Astrocyte of the cerebellum (primary cell): ENCODE measurements around the gene RBPJ.
"Not testable (repeated sequence)": the region's sequence is repeated elsewhere in the genome, so short reads cannot be mapped to it uniquely, and the experiment has no call there.

ENCODE experiments used
- DNase-seq: peaks from one replicate; pipeline ENCODE4 v3.0.0-alpha.2; 2011; ENCODE audit warnings: low read depth
- H3K4me3 ChIP-seq: 2 replicates; pipeline ENCODE4 v1.5.1; 2011; ENCODE audit warnings: mild to moderate bottlenecking, low read depth, low read length, moderate library complexity
- in situ Hi-C: cut with HindIII; loops from 2 replicates; pipeline ENCODE4 v1.10.0; 2017; ENCODE audit warnings: low sequenced_read_pairs
- TF ChIP-seq, protein P1 (sequence below): IDR thresholded peaks from 2 replicates; pipeline ENCODE4 v1.5.1; 2012; ENCODE audit warnings: low read length, low read depth, moderate library complexity, mild to moderate bottlenecking; ENCODE audit errors: missing control alignments

RBPJ gene

DNA sequence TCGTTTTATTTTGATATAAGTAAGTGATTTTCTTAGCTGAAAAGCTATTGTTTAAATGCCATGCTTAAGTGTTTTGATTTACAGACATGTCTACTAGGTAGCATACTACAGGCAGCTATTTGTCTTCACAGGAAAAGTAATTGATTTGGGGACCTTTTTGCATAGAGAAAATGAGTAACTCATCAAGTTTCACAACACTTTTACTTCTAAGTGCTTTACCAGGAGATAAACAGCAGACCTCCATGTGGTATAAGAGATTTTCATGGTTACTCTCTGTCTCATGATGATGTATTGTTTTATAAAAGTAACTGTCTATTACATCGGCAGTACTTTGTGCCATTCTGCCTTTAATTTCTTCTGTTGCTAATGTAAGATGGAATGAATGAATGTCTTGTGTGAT, 28.7 kb downstream of the RBPJ start:
- no peak for DNase-seq
- TF ChIP-seq, protein P1, sequence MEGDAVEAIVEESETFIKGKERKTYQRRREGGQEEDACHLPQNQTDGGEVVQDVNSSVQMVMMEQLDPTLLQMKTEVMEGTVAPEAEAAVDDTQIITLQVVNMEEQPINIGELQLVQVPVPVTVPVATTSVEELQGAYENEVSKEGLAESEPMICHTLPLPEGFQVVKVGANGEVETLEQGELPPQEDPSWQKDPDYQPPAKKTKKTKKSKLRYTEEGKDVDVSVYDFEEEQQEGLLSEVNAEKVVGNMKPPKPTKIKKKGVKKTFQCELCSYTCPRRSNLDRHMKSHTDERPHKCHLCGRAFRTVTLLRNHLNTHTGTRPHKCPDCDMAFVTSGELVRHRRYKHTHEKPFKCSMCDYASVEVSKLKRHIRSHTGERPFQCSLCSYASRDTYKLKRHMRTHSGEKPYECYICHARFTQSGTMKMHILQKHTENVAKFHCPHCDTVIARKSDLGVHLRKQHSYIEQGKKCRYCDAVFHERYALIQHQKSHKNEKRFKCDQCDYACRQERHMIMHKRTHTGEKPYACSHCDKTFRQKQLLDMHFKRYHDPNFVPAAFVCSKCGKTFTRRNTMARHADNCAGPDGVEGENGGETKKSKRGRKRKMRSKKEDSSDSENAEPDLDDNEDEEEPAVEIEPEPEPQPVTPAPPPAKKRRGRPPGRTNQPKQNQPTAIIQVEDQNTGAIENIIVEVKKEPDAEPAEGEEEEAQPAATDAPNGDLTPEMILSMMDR, result no peak
- in situ Hi-C loops, result no loop called here
- no peak overlapping the region for H3K4me3 ChIP-seq

DNA sequence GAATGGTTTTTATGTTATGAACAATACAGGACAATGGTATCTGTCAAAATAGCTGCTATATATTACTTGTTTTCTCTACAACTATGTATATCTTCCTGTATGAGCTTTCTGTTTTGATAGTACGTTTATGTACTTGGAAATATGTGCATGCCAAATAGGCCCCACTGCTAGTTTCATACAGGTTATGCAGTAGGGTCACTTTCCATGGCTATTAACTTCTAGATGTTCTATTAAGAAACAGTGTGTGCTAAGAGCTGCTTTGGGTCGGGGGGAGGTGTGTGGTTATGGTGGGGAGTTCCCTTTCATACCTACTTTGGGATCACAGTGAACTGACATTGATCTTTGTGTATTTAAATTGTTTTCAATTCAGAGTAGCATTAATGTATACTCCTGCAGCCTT, 30.9 kb downstream of the RBPJ start:
- no peak overlapping the region for H3K4me3 ChIP-seq
- in situ Hi-C loops, result loop anchor here (5.0 kb wide), 1 partner anchor 56 kb away; no protein-coding TSS in a partner anchor
- no peak for DNase-seq
- TF ChIP-seq, protein P1, result no peak

DNA sequence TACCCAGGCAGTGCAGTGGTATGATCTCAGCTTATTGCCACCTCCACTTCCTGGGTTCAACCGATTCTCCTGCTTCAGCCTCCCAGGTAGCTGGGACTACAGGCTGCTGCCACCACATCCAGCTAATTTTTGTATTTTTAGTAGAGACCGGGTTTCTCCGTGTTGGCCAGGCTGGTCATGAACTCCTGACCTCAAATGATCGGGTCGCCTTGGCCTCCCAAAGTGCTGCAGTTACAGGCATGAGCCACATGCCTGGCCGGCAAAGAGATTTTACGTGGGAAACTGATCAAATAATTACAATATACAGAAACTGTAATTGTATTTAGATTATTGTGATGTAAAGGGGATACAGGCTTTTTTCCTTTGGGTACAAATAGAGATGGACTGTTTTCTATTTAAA, 33.7 kb downstream of the RBPJ start:
- TF ChIP-seq, protein P1, result no peak
- DNase-seq, result no peak
- in situ Hi-C loops, result loop anchor here (5.0 kb wide), 1 partner anchor 53 kb away; no protein-coding TSS in a partner anchor
- H3K4me3 ChIP-seq, result no peak overlapping the region

DNA sequence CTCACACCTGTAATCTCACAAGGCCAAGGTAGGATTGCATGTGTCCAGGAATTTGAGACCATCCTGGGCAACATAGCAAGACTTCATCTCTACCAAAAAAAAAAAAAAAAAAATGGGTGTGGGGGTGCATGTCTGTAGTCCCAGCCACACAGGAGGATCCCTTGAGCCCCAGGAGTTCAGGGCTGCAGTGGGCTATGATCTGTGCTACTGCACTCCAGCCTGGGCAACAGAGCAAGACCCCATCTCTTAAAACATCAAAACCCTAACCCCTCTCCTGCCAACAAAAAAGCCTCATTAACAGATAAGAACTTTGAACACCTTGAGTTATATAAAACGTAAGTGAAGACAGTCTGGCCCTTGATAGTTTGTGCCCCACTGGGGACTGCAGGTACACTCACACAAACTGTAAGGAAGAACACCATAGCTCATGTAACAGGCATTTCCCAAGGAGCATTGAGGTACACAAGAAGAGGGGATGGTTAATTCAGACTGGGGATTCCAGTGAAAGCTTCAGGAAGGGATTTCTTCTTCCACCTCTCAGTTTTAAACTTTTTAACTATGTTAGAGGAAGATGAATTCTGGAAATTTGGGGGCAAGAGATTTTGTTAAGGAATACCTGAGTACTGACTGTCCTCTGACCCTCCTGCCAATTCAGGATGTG, 34.7 kb downstream of the RBPJ start:
- in situ Hi-C loops, result no loop called here
- no peak for DNase-seq
- H3K4me3 ChIP-seq, result no peak overlapping the region
- TF ChIP-seq, protein P1, result no peak

DNA sequence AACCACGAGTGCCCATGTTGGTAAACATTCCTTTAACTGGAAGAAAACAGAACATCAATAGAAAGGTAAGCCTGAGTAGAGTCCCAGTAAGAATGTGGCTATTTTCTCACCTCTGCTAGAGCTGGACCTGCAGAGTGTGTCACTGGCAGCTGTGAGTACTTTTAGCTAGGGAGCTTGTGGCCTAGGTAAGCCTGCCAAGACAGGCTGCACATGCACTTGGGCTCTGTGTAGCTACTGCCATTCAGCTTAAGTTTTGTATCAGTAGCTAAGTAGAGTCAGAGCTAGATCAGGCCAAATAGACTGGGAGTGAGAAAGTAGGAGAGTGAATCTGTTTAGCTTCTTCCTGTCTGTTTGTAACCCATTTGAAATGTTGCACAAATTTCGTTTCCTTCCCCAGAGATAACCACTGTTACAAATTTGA, 35.3 kb downstream of the RBPJ start:
- no peak overlapping the region for H3K4me3 ChIP-seq
- DNase-seq, result no peak
- TF ChIP-seq, protein P1, result no peak
- in situ Hi-C loops, result no loop called here

DNA sequence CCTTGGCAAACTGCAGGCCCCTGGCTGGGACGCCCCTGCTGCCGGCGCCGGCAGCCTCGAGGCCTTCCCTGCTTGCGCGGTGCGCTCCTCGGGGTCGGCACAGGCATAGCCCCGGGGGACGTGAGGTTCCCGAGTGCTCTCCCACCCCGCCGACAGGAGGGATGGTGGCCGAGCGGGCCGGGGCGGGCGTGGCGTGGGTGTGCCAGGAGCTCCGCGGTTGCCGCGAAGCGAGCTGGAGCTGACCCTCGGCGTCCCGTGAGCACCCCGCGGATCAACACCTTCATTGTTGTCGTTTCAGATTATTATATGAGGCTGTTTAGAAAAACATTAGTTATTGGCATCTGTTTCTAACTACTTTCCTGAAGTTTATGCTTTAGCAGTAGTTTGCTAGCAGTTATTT, 38.7 kb downstream of the RBPJ start:
- in situ Hi-C loops, H3K4me3 ChIP-seq, DNase-seq: not testable (repeated sequence)

DNA sequence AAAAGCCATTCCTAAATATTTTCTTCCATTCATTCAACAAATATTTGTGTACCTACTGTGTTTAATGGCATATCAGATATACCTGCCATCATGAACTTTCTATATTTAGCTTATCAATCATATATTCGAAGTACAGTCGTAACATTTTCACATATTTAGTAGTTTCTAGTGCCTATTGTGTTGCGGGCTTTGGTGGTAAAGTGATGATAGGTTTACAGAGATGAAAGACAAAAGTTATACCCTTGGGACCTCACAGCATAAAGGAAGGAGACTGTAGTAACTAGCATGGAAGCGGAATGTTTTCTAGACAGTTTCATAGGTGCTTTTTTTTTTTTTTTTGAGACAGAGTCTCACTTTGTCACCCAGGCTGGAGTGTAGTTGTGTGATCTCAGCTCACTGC, 39.5 kb downstream of the RBPJ start:
- H3K4me3 ChIP-seq, result no peak overlapping the region
- no peak for DNase-seq
- in situ Hi-C loops, result no loop called here
- TF ChIP-seq, protein P1, result no peak
